ENCODE measurements around the gene TMEM200A. TPM values are rescaled to one million over a fixed set of nuclear protein-coding genes. Genes with fewer than 3 reads are reported as not detected.

Gene TMEM200A
- total and polyA plus RNA-seq, 2 experiments from 2014 or later = 23.0 to 32.9 TPM

DNA sequence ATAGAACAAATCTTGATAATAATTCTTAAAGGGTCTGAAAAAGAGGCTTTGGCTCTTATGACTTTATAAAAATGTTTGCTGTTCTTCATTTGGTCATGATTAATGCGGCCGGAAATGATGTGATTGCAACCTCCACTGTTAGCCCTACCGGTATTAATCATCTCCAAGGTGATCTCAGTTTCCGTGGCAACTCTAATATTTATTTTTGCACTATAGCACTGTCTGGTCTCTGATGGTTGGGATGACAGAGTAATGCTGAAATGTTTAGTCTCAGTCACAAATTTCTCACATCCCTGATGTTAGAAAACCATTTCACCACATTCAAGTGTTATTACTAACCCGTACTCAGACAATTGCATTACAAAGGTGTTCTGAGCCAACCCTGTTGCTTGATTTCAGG lies 87.4 kb downstream of the TMEM200A start:
- H3K27ac ChIP-seq = no peak overlapping the region

GRCh38 chr6:130457605-130458004 lies 91.8 kb downstream of the TMEM200A start:
- no peaks in the 10 kb centered on the region for H3K9me3 ChIP-seq (ENCODE audit: low read depth)
- H3K79me2 ChIP-seq = no peaks in the 10 kb centered on the region
- H3K9me2 ChIP-seq (replicated peaks; ENCODE audit: insufficient read depth) = no peaks in the 10 kb centered on the region
- no peak for DNase-seq (ENCODE audit: low spot score)
- no peak overlapping the region for H3K4me3 ChIP-seq
- H3K36me3 ChIP-seq (replicated peaks; ENCODE audit: insufficient read depth, low read depth) = no peaks in the 10 kb centered on the region
- 95% methylated on average over 4 of the region's 4 CpGs for WGBS (ENCODE audit: low lambda C conversion rate, missing lambda C conversion rate)
- TF ChIP-seq EZH2 (IDR thresholded peaks at IDR 0.05; ENCODE audit: borderline replicate concordance) = no peak
- TF ChIP-seq CTCF (IDR thresholded peaks at IDR 0.05; ENCODE audit: poor library complexity) = no peak
- no peak for TF ChIP-seq EZH2phosphoT487 (IDR thresholded peaks at IDR 0.05; ENCODE audit: low read depth, severe bottlenecking, unreplicated experiment)
- H4K20me1 ChIP-seq (ENCODE audit: insufficient read depth, poor library complexity, severe bottlenecking) = no peaks in the 10 kb centered on the region
- H2AFZ ChIP-seq = no peak overlapping the region
- no peaks in the 10 kb centered on the region for H3K27me3 ChIP-seq
- no peaks in the 10 kb centered on the region for H3K4me1 ChIP-seq (ENCODE audit: insufficient read depth)
- H3K4me2 ChIP-seq = no peak overlapping the region
- no peak overlapping the region for H3K27ac ChIP-seq

More for the DNA sequence above, 87.4 kb downstream of the TMEM200A start:
- Histone ChIP-seq H3K4me3 (no peak overlapping the region), H3K27me3 (no peaks in the 10 kb centered on the region), H3K4me2 (no peak overlapping the region), H4K20me1 (ENCODE audit: insufficient read depth, poor library complexity, severe bottlenecking) (no peaks in the 10 kb centered on the region), H3K36me3 (replicated peaks; ENCODE audit: insufficient read depth, low read depth) (no peaks in the 10 kb centered on the region), H3K4me1 (ENCODE audit: insufficient read depth) (no peaks in the 10 kb centered on the region), H3K9me2 (replicated peaks; ENCODE audit: insufficient read depth) (no peaks in the 10 kb centered on the region), H2AFZ (no peak overlapping the region), H3K9me3 (ENCODE audit: low read depth) (no peaks in the 10 kb centered on the region), H3K79me2 (no peaks in the 10 kb centered on the region)
- no peak for DNase-seq (ENCODE audit: low spot score)
- WGBS (ENCODE audit: low lambda C conversion rate, missing lambda C conversion rate) = 89% methylated on average over 5 of the region's 5 CpGs
- TF ChIP-seq EZH2 (IDR thresholded peaks at IDR 0.05; ENCODE audit: borderline replicate concordance) (no peak), EZH2phosphoT487 (IDR thresholded peaks at IDR 0.05; ENCODE audit: low read depth, severe bottlenecking, unreplicated experiment) (no peak), CTCF (IDR thresholded peaks at IDR 0.05; ENCODE audit: poor library complexity) (no peak)

- H3K9me2 ChIP-seq (replicated peaks; ENCODE audit: insufficient read depth) = no peaks in the 10 kb centered on the region
- no peaks in the 10 kb centered on the region for H3K27me3 ChIP-seq
- no peak overlapping the region for H3K27ac ChIP-seq
- H2AFZ ChIP-seq = no peak overlapping the region
- H3K9me3 ChIP-seq (ENCODE audit: low read depth) = no peaks in the 10 kb centered on the region
- no peaks in the 10 kb centered on the region for H3K36me3 ChIP-seq (replicated peaks; ENCODE audit: insufficient read depth, low read depth)
- H3K4me3 ChIP-seq = no peak overlapping the region
- no peak overlapping the region for H3K4me2 ChIP-seq
- no peaks in the 10 kb centered on the region for H4K20me1 ChIP-seq (ENCODE audit: insufficient read depth, poor library complexity, severe bottlenecking)
- WGBS (ENCODE audit: low lambda C conversion rate, missing lambda C conversion rate) = 86% methylated on average over 5 of the region's 5 CpGs
- TF ChIP-seq EZH2 (IDR thresholded peaks at IDR 0.05; ENCODE audit: borderline replicate concordance) (no peak), CTCF (IDR thresholded peaks at IDR 0.05; ENCODE audit: poor library complexity) (no peak), EZH2phosphoT487 (IDR thresholded peaks at IDR 0.05; ENCODE audit: low read depth, severe bottlenecking, unreplicated experiment) (no peak)
- DNase-seq (ENCODE audit: low spot score) = no peak
- H3K79me2 ChIP-seq = no peaks in the 10 kb centered on the region
- H3K4me1 ChIP-seq (ENCODE audit: insufficient read depth) = no peaks in the 10 kb centered on the region
Measured at GRCh38 chr6:130459316-130459715, 93.5 kb downstream of the TMEM200A start.

- Histone ChIP-seq H3K4me1 (ENCODE audit: insufficient read depth) (no peaks in the 10 kb centered on the region), H3K36me3 (replicated peaks; ENCODE audit: insufficient read depth, low read depth) (no peaks in the 10 kb centered on the region), H3K79me2 (no peaks in the 10 kb centered on the region), H3K4me3 (no peak overlapping the region), H3K27ac (no peak overlapping the region), H3K27me3 (no peaks in the 10 kb centered on the region), H3K9me3 (ENCODE audit: low read depth) (no peaks in the 10 kb centered on the region), H3K9me2 (replicated peaks; ENCODE audit: insufficient read depth) (no peaks in the 10 kb centered on the region), H4K20me1 (ENCODE audit: insufficient read depth, poor library complexity, severe bottlenecking) (no peaks in the 10 kb centered on the region), H2AFZ (no peak overlapping the region), H3K4me2 (no peak overlapping the region)
- TF ChIP-seq CTCF (IDR thresholded peaks at IDR 0.05; ENCODE audit: poor library complexity) = no peak
- TF ChIP-seq EZH2 (IDR thresholded peaks at IDR 0.05; ENCODE audit: borderline replicate concordance) = no peak
- no peak for TF ChIP-seq EZH2phosphoT487 (IDR thresholded peaks at IDR 0.05; ENCODE audit: low read depth, severe bottlenecking, unreplicated experiment)
- no peak for DNase-seq (ENCODE audit: low spot score)
- WGBS (ENCODE audit: low lambda C conversion rate, missing lambda C conversion rate) = 96% methylated on average over 1 of the region's 1 CpG
Measured at GRCh38 chr6:130460934-130461333, 95.1 kb downstream of the TMEM200A start.
